HepG2 (cell line): ENCODE results near the gene MYL6B. TPM values are rescaled to one million over a fixed set of nuclear protein-coding genes. Genes with fewer than 3 reads are reported as not detected.

ENCODE experiments used
- CHD4 ChIP-seq: fragments of 200-600 bp; sonication (generic); IDR thresholded peaks from 2 replicates; pipeline ENCODE4 v1.7.0; 2017; ENCODE audit warnings: mild to moderate bottlenecking, low read length, borderline replicate concordance
- FOXP4 ChIP-seq: sonication (generic); formaldehyde crosslinking; IDR thresholded peaks from 2 replicates; pipeline ENCODE4 v1.4.0; 2020; ENCODE audit warnings: missing genetic modification reagents
- KDM5A ChIP-seq: fragments of 200-600 bp; sonication (generic); IDR thresholded peaks from 2 replicates; pipeline ENCODE4 v1.7.0; 2018; ENCODE audit warnings: antibody characterized with exemption, mild to moderate bottlenecking, low read length, borderline replicate concordance
- MEIS2 ChIP-seq: sonication (generic); formaldehyde crosslinking; IDR thresholded peaks from 2 replicates; pipeline ENCODE4 v1.9.0; 2021; ENCODE audit warnings: mild to moderate bottlenecking, missing genetic modification reagents
- MXI1 ChIP-seq: IDR thresholded peaks from 3 replicates; pipeline ENCODE4 v1.6.1; 2012; ENCODE audit warnings: low read depth, low read length, inconsistent platforms, borderline replicate concordance
- NR1H2 ChIP-seq: sonication (generic); formaldehyde crosslinking; IDR thresholded peaks from 2 replicates; pipeline ENCODE4 v1.8.1; 2022; ENCODE audit warnings: low read depth, missing genetic modification reagents, borderline replicate concordance
- PCBP2 ChIP-seq: fragments of 200-400 bp; formaldehyde crosslinking; optimal IDR thresholded peaks from 2 replicates; pipeline ENCODE3; 2018; ENCODE audit warnings: low read length, low read depth; ENCODE audit not compliant: poor library complexity, severe bottlenecking
- SNAI1 ChIP-seq: sonication (generic); formaldehyde crosslinking; IDR thresholded peaks from 2 replicates; pipeline ENCODE4 v1.5.0; 2020; ENCODE audit warnings: mild to moderate bottlenecking, missing genetic modification reagents, borderline replicate concordance
- ZFP82 ChIP-seq: sonication (generic); formaldehyde crosslinking; IDR thresholded peaks from 2 replicates; pipeline ENCODE4 v1.5.1; 2020; ENCODE audit warnings: mild to moderate bottlenecking, missing genetic modification reagents, borderline replicate concordance
- ZNF33B ChIP-seq: sonication (generic); formaldehyde crosslinking; IDR thresholded peaks from 2 replicates; pipeline ENCODE4 v1.5.1; 2020; ENCODE audit warnings: mild to moderate bottlenecking, missing genetic modification reagents
- ZNF343 ChIP-seq: sonication (generic); formaldehyde crosslinking; IDR thresholded peaks from 2 replicates; pipeline ENCODE4 v1.4.0; 2020; ENCODE audit warnings: mild to moderate bottlenecking, missing genetic modification reagents
- ZNF510 ChIP-seq: sonication (generic); formaldehyde crosslinking; IDR thresholded peaks from 2 replicates; pipeline ENCODE4 v1.4.0; 2020; ENCODE audit warnings: low read depth, mild to moderate bottlenecking, missing genetic modification reagents
- ZNF619 ChIP-seq: sonication (generic); formaldehyde crosslinking; IDR thresholded peaks from 2 replicates; pipeline ENCODE4 v1.4.0; 2020; ENCODE audit warnings: mild to moderate bottlenecking, missing genetic modification reagents
- polyA plus RNA-seq, 8 experiments: library from polyadenylated mRNA; depleted of rRNA in 3 of 8; stranded (reverse) in 7 of 8; unstranded in 1 of 8; fragments of >200 nt; fragmentation: Illumina TruSeq in 4 of 8; extraction: Trizol in 4 of 8; gene quantifications; 2 replicates each; pipeline versions ENCODE4 v1.2.1 to v1.2.3, GENCODE V29; 2011 to 2016; ENCODE audit warnings: low read depth in 4 of 8, missing spikeins in 1 of 8, mixed read lengths in 1 of 8; ENCODE audit not compliant: insufficient read depth in 1 of 8
- total RNA-seq, 5 experiments: library from RNA; depleted of rRNA; stranded (reverse); fragments of >200 nt; fragmentation: Illumina TruSeq; extraction: Trizol; gene quantifications; 2 replicates each; pipeline ENCODE4 v1.2.3, GENCODE V29; 2016; ENCODE audit warnings: low read depth in 1 of 5
- TF ChIP-seq, protein P1 (sequence below), 2 experiments: fragments of 450-650 bp in 1 of 2; sonication (generic) in 1 of 2; formaldehyde crosslinking in 1 of 2; IDR thresholded peaks; 2 replicates each; pipeline versions ENCODE4 v1.6.1 to v1.8.0; 2016 to 2022; ENCODE audit warnings: antibody characterized with exemption in 1 of 2, mild to moderate bottlenecking in 1 of 2, missing genetic modification reagents in 1 of 2

Gene MYL6B
- total and polyA plus RNA-seq, 2 of the 13 experiments (the other 11 are each of a cell fraction or from before 2014, with no cell fraction given): 75.7 to 88.7 TPM

DNA sequence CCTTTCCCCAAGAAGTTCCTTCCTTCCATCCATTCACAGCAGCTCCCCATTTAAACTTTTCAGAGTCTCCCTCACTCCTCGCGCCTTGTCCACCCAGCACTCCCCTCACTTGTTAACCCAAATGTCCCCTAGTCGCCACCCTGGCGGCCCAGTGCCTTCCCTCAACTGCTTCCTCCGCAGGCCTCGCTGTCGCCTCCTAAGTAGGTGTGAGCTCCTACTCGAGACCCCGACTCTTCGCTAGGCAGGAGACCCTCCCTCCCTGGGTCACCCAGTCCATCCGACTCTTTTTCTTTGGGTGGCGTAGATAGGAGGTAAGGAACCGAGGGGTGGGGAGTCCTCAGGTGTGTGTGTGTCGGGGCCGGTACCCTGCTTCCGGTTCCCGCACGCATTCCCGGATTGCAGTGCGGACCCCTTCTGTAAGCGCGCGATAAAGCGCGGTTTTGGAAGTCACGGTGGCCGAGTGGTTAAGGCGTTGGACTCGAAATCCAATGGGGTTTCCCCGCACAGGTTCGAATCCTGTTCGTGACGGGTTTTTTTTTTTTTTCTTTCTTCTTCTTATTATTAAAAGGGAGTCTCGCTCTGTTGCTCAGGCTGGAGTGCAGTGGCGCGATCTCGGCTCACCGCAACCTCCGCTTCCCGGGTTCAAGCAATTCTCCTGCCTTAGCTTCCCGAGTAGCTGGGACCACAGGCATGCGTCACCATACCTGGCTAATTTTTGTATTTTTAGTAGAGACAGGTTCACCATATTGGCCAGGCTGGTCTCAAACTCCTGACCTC lies 37.7 kb downstream of the MYL6B start (continued):
- TF ChIP-seq, protein P1, sequence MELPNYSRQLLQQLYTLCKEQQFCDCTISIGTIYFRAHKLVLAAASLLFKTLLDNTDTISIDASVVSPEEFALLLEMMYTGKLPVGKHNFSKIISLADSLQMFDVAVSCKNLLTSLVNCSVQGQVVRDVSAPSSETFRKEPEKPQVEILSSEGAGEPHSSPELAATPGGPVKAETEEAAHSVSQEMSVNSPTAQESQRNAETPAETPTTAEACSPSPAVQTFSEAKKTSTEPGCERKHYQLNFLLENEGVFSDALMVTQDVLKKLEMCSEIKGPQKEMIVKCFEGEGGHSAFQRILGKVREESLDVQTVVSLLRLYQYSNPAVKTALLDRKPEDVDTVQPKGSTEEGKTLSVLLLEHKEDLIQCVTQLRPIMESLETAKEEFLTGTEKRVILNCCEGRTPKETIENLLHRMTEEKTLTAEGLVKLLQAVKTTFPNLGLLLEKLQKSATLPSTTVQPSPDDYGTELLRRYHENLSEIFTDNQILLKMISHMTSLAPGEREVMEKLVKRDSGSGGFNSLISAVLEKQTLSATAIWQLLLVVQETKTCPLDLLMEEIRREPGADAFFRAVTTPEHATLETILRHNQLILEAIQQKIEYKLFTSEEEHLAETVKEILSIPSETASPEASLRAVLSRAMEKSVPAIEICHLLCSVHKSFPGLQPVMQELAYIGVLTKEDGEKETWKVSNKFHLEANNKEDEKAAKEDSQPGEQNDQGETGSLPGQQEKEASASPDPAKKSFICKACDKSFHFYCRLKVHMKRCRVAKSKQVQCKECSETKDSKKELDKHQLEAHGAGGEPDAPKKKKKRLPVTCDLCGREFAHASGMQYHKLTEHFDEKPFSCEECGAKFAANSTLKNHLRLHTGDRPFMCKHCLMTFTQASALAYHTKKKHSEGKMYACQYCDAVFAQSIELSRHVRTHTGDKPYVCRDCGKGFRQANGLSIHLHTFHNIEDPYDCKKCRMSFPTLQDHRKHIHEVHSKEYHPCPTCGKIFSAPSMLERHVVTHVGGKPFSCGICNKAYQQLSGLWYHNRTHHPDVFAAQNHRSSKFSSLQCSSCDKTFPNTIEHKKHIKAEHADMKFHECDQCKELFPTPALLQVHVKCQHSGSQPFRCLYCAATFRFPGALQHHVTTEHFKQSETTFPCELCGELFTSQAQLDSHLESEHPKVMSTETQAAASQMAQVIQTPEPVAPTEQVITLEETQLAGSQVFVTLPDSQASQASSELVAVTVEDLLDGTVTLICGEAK (IDR thresholded peaks at IDR 0.05): no peak
- TF ChIP-seq, protein P1 (CRISPR knock-in tag; IDR thresholded peaks at IDR 0.05): 0 out of 2 replicates have a peak, but pooled peaks have one; percentile 21
- TF ChIP-seq SNAI1 (CRISPR knock-in tag) (no peak), ZNF619 (CRISPR knock-in tag) (peak; percentile 43; the same call in 1 of the 2 replicates), CHD4 (no peak), NR1H2 (no peak), FOXP4 (0 out of 2 replicates have a peak, but pooled peaks have one; percentile 4), MEIS2 (CRISPR knock-in tag) (peak; percentile 51; the same call in 1 of the 2 replicates), MXI1 (peak; percentile 63; the same call in 1 of the 3 replicates), ZNF33B (0 out of 2 replicates have a peak, but pooled peaks have one; percentile 18), ZNF510 (peak; percentile 62; the same call in 1 of the 2 replicates), ZNF343 (peak; percentile 65; the same call in 1 of the 2 replicates), PCBP2 (no peak), KDM5A (peak; percentile 67; the same call in 1 of the 2 replicates), ZFP82 (CRISPR knock-in tag) (no peak)
